SIG-M5 treated with dmso at 0.1 percent for 504 hours (cell line): ENCODE results near the gene ARRB2.

Experiments used
- DNase-seq: peaks from one replicate; lab custom pipeline; 2025; ENCODE audit not compliant: unreplicated experiment; lab: John Stamatoyannopoulos, UW

Gene ARRB2

DNA sequence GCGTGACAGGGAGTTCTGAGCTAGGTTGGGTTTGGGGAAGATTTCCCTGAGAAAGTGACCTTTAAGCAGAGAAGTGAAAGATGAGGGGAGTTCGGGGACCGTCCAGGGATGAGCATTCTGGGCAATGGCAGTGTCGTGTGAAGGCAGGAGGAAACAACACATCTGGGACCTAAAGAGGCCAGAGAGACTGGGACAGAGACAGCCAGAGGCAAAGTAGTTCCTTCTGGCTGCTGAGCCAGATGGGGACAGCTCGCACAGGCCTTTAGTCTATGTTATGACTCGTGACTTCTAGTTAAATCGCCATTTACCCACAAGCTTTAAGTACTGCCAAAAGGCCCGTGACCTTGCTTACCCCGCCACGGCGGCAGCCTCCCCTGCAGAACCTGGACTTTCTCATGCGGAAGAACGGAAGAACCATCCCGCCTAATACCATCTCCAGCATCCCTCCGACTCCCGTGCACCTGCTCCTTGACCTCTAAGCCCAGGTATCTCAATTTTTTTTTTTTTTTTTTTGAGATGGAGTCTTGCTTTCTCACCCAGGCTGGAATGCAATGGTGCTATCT is 12.3 kb downstream of the ARRB2 start:
- no peak for DNase-seq

DNA sequence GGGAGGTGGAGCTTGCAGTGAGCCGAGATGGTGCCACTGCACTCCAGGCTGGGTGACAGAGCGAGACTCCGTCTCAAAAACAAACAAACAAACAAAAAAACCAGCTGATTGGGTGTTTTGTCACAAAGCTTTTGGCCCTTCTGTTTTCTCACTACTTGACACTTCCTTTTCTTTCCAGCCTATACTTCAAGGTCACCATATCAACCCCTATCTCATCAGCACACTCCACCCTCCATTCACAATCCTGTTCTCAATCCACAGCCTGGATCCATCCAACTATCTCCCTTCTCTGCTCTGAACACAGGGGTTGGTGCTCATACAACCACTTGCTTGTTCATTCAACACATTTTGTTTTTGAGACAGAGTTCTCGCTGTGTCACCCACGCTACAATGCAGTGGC is 14.2 kb downstream of the ARRB2 start:
- DNase-seq, result no peak

DNA sequence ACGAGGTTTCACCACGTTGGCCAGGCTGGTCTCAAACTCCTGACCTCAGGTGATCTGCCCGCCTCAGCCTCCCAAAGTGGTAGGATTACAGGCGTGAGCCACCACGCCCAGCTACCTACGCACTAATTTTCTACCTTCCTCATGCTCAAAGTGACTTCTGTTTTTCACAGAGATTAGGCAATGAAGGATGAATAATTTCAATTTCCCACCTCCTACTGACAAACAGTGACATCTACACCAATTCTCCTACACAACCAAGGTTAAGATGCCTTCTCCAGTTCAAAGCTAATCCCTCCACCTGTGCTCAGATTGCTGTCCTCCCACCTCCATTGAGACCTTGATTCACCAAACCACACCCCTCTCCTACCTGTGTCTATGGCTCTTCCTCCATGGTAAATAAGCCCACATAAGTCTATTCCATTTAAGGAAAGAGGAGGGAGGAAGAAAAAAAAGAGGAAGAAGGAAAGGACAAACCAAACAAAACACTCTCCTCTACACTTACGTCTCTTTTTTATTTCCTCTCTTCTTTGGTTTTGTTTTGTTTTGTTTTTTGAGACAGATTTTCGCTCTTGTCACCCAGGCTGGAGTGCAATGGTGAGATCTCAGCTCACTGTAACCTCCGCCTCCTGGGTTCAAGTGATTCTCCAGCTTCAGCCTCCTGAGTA is 15.3 kb downstream of the ARRB2 start:
- peak; percentile 52 for DNase-seq

DNA sequence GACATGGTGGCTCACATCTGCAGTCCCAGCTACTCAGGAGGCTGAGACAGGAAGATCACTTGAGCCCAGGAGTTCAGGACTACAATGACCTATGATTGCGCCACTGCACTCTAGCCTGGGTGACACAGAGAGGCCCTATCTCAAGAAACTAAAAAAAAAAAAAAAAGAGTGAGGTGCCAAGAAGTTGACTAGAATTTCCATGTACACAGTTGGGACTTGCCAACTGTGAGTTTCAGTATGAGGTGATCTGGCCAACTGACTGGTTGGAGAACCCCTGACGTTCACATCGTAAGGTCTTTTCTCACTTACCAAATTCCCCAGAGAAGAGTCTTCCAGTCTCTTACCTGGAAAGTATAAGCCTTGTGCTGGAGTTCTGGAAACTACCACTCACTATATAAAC is 17.7 kb downstream of the ARRB2 start:
- peak; percentile 47 for DNase-seq

DNA sequence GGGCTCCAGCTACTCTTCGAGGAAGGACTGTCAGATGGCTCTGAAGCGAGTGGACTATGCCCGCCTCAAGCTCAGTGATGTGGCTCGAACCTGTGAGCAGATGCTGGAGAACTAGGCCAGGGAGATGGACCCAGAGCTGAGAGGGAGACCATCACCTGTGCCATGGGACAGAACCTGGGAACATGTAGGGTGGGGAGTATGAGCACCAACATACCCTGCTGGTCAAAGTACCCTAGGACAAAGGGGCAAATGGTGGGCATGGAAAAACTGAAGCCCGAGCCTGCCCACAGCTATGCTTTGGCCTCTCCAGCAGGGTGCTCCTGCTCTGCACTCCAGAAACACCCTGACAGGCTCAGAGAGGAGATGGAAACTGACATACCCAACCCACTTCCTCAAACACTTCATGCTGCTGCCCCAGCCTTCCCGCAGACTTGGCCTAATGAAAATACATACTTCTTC is 22.7 kb downstream of the ARRB2 start:
- DNase-seq, result peak; percentile 97

DNA sequence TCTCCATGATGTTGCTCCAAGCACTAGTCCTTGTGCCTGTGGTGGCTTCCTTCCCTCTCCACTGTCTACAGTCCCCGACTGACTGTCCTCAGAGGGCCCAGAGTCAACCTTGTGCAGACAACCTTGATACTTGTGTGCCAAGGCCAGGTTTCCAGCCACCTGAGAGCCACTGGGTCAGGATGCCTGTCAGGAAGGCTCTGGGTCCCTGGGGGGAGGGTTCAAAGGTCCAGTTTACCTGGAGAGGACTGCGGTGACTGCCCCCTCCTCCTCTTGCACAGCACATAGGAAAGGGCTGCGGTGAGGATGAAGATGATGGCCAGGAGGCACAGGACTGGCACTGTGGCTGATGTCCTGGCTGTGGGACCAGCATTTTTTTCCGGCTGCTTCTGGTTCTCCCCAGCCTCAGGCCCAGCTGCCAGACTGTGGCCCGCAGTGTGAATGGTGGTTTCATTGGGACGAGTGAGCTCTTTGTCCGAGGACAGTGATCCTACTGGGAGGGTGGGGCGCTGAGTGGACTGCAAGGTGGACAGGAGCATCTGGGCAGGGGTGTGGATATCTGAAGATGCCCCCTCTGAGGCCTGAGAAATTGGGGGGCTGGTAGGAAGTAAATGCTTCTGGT is 24.5 kb downstream of the ARRB2 start:
- no peak for DNase-seq

DNA sequence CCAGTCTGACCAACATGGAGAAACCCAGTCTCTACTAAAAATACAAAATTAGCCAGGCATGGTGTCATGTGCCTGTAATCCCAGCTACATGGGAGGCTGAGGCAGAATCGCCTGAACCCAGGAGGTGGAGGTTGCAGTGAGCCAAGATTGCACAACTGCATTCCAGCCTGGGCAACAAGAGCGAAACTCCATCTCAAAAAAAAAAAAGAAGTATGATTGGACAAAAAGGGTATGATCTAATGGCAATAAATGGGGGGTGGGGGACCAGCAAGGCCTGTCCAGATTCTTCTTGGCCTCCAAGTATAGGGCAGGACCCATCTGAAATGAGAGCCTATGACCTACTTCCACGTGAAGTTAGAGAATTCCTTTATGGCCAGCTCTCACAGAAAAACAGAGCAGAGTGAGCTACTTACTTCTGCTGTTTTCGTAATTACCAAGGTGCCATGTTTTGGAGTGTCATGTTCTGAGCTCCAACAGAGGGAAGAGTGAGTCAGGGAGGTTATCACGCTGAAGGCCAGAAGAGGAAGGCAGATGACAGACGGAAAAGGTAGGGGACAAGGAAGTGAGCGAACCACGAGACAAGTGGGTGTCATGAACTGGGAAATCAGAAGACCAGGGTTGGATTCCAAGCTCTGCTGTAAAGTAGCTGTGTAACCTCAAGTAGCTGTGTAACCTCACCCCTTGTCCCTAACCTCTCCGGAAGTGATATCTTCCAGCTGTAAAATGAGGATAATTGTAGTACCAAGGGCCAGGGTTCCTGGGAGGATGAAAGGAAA is 25.6 kb downstream of the ARRB2 start:
- peak; percentile 81 for DNase-seq

DNA sequence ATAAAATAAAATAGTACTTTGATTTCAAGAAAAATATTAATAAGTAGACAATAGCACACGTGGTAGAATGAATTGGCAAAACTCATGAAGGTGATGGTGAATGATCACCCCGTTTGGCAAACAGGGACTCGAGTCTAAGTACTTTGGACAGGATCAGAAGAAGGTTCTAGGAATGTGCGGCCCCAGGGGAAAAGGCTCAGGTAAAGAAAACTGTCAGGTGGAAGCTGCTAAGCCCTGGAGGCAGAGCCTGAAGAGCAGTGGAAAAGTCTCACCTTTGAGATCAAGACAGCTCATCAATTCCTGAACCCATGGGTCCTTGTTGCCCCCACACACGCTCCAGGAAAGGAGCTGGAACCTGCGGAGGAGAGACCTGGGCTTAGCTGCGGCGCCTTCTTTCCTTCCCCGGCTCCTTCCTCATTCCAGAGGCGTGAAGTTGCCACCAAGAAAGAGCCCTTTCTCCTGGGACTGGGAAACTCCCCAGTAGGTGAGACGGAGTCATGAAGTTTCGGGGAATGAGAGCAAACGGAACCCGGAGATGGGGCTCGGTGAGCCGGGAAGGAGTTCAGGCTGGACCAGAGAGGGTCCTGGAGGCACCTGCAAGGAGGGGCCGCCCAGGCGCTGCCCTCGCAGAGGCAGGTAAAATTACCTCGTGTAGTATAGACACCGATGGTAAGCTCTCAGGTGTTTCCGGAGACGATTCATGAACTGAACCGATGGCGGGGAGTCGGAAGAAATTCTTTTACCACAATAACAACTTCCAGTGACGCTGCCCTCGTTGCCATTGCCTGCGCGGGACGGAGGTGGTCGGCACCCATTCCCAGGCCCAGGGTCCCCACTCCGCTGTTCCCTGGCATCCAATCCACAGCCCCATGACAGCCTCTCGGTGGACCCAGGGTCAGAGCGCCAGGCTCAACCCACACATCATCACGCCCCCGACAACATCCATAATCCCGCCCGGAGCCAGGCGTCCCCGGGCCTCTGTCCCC is 28.0 kb downstream of the ARRB2 start:
- no peak for DNase-seq

DNA sequence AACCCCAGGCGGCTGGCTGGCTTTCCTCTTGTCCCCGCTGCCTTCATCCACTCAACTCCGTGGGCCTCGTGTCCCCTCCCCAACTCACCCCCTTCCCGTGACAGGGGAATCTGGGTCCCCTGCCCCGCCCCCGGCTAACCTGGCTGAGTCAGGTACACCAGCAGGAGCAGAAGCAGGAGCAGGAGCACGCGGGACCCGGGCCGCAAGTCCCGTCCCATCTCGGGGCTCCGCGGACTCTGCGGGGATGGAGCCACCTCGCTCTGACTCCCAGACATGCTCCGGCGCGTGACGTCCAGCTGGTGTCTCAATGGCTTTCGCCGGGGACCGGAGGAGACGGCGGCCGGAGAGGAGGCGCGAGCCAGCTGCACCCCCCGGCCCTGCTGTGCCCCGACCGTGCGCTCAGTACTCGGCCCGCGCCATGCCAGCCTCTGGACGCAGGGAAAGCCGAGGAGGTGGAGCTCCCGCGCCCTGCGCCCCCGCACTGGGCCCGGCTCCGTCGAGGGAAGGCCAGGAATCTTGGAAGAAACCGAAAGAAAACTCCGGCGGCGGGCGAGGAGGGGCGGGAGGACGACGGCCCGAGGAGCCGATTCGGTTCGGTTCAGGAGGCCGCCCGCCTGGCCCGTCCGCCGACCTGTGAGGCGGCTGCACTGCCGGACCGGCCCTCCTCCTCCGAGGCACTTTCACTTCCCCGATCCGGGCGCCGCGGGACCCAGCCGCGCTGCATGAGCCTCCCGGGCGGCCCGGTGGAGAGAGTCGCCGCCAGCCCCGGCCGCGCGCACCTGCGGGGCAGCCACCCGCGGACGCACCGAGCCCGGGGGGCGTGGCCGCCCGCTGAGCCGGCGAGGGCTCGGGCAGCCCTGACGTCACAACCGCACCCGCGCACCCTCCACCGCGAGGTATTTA is 28.9 kb downstream of the ARRB2 start, which contains the start of the genes CXCL16 and ZMYND15:
CXCL16 (minus strand) TSS at position 807 of the 903 bp plus-strand sequence; CDS start at position 218, 589 bp downstream.
ZMYND15 (plus strand) TSS at position 712 of the 903 bp plus-strand sequence. CDS start 716 bp downstream, outside the sequence.
- no peak for DNase-seq

DNA sequence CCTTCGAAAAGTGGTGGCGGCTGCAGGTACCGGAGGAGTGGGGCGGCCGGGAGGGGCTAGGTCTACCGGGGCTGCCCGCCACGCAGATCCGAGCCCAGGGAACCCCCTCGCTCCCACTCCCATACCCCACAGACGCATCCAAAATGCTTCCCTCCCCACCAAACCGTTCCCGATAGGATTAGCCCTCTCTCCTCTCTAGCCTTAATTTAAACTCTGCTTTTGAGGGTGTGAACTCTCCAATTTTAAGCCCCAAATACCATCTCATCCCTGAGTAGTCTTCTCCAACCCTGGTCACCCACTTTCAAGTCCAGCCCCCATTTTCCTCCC is 29.6 kb downstream of the ARRB2 start:
- DNase-seq, result no peak

DNA sequence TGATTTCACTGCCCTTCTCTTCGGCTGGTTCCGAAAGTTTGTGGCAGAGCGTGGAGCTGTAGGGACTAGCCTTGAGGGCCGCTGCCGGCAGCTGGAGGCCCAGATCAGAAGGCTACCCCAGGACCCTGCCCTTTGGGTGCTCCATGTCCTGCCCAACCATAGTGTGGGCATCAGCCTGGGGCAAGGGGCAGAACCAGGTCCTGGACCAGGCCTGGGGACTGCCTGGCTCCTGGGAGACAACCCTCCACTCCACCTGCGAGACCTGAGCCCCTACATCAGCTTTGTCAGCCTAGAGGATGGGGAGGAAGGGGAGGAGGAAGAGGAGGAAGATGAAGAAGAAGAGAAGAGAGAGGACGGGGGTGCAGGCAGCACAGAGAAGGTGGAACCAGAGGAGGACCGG is 30.2 kb downstream of the ARRB2 start:
- DNase-seq, result no peak

DNA sequence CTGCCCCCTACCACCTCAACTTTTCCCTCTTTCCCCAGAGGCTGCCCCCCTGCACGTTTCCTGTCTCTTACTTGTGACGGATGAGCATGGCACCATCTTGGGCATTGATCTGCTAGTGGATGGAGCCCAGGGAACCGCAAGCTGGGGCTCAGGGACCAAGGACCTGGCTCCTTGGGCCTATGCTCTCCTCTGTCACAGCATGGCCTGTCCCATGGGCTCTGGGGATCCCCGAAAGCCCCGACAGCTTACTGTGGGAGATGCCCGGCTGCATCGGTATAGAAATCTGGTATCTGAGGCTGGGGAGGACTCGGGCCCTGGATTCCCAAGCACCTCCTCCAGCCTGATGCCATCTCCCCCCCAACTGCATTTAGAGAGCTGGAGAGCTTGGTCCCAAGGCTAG is 31.1 kb downstream of the ARRB2 start:
- DNase-seq, result no peak

DNA sequence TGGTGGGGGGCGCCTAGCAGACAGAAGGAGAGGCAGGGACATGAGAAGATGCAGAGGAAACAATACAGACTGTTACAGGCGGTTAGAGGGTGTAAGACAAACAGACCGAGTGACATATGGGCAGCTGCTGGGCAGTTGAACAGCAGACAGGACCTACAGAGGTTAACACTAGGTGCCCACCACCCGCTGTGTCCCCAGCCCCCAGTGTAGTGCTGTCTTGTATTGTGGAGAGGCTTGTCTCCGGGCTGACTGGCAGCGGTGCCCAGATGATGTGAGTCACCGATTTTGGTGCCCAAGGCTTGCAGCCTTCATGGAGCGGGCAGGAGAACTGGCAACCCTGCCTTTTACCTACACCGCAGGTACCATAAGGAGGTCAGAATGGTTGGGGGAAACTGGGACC is 31.7 kb downstream of the ARRB2 start:
- DNase-seq, result no peak

DNA sequence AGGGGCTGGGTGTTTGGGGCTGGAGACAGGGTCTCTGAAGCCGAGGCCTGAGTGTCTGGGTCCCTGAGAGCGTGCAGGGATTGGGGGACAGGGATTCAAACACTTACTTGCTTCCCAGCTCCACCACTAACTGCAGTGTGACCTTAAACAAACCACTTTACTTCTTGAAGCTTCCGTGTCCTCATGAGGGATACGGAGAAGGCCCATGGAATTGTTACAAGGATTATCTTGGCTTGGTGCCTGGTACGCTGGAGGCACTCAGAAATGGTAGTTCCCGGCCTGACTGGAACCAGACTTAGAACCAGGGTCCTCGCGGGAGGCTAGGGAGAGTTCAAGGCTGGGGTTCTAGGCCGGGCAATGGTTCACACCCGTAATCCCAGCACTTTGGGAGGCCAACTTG is 32.2 kb downstream of the ARRB2 start:
- DNase-seq, result no peak

DNA sequence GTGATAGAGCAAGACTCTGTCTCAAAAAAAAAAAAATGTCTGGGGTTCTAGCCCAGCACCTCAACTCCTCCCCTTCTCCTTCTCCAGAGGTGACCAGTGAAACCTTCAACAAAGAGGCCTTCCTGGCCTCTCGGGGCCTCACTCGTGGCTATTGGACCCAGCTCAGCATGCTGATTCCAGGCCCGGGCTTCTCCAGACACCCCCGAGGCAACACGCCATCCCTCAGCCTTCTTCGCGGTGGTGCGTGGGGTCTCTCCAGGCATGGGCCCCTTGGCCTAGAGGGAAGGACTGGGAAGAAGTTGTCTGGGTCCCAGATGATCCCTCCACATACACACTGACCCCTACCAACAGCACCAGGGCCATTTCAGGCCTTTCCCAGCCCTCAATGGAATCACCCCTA is 32.8 kb downstream of the ARRB2 start:
- no peak for DNase-seq

DNA sequence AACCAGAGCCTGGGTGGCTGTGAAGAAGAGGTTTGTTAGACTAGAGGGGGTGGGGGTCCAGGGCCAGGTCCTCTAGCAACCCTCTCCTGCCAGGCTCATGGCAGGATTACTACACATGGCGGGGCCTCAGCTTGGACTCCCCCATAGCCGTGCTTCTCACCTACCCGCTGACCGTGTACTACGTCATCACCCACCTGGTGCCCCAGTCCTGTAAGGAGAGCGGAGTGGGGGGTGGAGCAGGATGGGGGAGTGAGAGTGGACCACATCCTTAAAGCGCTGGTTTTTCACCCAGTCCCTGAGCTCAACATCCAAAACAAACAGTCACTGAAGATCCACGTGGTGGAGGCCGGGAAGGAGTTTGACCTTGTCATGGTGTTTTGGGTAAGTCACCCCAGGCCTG is 33.5 kb downstream of the ARRB2 start:
- no peak for DNase-seq

DNA sequence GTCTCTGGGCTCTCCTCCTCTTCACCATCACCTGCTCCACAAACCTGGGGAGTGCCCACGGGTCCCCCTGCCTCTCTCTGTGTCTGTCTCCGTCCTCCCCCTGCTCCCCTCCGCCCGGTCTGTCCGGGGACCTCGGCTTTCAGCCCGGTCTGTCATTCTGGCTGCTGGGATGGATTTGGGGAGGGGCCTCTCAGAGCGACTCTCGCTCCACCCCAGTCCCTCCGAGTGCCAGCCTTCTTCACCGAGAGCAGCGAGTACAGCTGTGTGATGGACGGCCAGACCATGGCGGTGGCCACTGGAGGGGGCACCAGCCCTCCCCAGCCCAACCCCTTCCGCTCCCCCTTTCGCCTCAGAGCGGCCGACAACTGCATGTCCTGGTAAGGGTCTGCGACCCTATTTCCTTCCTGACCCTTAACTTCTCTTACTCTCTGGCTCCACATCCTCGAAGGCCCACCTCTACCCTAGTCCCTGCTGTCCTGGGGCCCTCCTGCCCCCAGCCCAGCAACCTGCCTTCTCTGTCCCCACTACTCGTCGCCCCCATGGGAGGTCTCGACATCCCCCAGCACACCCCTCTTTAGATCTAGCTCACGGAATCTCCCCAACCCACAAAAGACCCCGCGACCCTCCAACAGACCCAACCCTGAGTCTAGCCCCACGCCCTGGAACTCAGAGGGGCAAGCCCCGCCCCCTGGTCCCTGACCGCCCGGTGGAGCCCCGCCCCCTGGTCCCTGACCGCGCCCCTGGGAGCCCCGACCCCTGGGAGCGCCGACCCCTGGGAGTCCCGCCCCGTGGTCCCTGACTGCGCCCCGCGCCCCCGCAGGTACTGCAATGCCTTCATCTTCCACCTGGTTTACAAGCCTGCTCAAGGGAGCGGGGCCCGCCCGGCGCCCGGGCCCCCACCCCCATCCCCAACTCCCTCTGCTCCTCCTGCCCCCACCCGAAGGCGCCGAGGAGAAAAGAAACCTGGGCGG is 34.9 kb downstream of the ARRB2 start:
- DNase-seq, result no peak

DNA sequence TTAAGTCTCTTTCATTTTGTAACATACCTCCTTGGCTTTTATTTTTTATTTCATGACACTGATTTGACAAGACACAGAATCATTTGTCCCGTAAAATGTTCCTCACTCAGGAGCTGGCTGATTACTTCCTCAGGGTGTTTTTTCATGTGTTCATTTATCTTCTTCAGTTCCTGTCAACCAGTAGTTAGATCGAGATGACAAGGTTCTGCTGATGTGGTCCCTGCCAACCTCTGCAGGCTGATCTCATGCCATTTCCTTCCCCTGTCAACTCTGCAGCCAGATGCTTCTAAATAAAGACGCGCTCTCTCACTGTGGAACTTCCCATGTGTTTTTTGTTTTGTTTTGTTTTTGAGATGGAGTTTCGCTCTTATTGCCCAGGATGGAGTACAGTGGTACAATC is 37.4 kb downstream of the ARRB2 start:
- DNase-seq, result peak; percentile 43
